LNCaP clone FGC (cell line): ENCODE results near the gene ARID4A.
"Not testable (repeated sequence)": the region's sequence is repeated elsewhere in the genome, so short reads cannot be mapped to it uniquely, and the experiment has no call there.

Experiments used
- DNase-seq: peaks from one replicate; pipeline ENCODE4 v3.0.0-alpha.2; 2011; ENCODE audit warnings: low read depth
- H3K4me3 ChIP-seq: 2 replicates; pipeline ENCODE4 v1.5.1; 2011; ENCODE audit warnings: mild to moderate bottlenecking, low read depth, low read length, control low read depth
- TF ChIP-seq, protein P1 (sequence below): IDR thresholded peaks from 2 replicates; pipeline ENCODE4 v1.5.1; 2012; ENCODE audit warnings: mild to moderate bottlenecking; ENCODE audit not compliant: control insufficient read depth, insufficient read depth; ENCODE audit errors: extremely low read depth

The ARID4A gene

DNA sequence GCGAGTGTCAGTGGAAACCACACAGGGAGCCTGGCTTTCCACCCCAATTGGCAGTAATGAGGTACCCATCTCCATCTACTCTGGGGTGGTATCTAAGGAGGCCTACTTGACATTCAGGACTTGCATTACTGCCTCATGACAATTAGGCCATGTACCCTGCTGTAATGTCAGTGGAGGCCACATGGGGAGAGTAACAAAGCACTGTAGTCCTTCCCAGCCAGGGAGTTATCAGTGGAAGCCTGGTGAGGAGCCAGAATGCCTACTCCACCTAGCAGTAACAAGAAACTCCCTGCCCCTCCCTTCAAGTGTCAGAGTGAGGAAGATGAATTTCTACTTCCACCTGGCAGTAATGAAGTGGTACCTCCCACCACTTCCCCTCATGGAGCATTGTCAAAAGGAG lies 116.5 kb downstream of the ARID4A start:
- TF ChIP-seq, protein P1, sequence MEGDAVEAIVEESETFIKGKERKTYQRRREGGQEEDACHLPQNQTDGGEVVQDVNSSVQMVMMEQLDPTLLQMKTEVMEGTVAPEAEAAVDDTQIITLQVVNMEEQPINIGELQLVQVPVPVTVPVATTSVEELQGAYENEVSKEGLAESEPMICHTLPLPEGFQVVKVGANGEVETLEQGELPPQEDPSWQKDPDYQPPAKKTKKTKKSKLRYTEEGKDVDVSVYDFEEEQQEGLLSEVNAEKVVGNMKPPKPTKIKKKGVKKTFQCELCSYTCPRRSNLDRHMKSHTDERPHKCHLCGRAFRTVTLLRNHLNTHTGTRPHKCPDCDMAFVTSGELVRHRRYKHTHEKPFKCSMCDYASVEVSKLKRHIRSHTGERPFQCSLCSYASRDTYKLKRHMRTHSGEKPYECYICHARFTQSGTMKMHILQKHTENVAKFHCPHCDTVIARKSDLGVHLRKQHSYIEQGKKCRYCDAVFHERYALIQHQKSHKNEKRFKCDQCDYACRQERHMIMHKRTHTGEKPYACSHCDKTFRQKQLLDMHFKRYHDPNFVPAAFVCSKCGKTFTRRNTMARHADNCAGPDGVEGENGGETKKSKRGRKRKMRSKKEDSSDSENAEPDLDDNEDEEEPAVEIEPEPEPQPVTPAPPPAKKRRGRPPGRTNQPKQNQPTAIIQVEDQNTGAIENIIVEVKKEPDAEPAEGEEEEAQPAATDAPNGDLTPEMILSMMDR, result no peak
- no peak for DNase-seq
- H3K4me3 ChIP-seq, result no peak overlapping the region

DNA sequence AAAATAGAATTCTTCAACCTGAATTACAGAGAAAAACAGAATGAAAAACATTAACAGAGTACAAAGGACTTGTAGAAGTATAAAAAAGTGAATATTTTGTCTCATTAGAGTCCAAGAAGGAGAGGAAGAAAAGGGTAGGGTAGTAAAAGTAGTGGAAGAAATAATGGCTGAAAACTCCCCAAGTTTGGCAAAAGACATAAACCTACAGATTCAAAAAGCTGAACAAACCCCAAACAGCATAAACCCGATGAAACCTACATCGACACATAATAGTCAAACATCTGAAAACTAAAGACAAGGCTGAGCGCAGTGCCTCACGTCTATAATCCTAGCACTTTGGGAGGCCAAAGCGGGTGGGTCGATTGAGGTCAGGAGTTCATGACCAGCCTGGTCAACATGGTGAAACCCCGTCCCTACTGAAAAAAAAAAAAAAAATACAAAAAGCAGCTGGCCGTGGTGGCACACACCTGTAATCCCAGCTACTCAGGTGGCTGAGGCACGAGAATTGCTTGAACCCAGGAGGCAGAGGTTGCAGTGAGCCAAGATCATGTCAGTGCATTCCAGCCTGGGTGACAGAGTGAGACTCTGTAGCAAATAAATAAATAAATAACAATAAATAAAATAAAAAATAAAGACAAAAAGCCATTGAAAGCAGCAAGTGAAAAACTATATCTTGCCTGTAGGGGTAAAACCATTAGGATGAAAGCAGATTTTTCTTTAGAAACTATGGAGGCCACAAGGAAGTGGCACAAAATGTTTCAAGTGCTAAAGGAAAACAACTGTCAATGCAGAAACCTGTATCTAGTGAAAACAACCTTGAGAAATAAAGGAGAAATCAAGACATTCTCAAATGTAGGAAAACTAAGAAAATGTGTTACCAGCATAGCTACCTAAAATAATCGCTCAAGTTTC lies 117.5 kb downstream of the ARID4A start:
- no peak for DNase-seq
- H3K4me3 ChIP-seq, result no peak overlapping the region
- TF ChIP-seq, protein P1, result no peak

DNA sequence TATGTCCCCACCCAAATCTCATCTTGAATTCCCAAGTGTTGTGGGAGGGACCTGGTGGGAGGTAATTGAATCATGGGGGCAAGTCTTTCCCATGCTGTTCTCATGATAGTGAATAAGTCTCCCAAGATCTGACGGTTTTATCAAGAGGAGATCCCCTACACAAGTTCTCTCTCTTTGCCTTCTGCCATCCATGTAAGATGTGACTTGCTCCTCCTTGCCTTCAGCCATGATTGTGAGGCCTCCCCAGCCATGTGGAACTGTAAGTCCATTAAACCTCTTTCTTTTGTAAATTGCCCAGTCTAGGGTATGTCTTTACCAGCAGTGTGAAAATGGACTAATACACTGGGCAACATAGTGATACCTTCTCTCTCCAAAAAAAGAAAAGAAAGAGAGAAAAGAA lies 118.6 kb downstream of the ARID4A start:
- not testable (repeated sequence) for DNase-seq, H3K4me3 ChIP-seq
